Keratinocyte (primary cell): ENCODE data around the gene NTNG1. TPM values are rescaled to one million over a fixed set of nuclear protein-coding genes. Genes with fewer than 3 reads are reported as not detected.

Experiments
- DNase-seq: peaks from one replicate; pipeline ENCODE4 v3.0.0-alpha.2; 2011; ENCODE audit warnings: low read depth, missing footprints, low spot score
- FAIRE-seq: peaks from 2 replicates; lab custom pipeline; 2011; peaks lifted over from hg19 to GRCh38; lab: Jason Lieb, UNC
- H2AFZ ChIP-seq: 2 replicates; pipeline ENCODE4 v1.6.0; 2012; ENCODE audit warnings: low read length, control low read depth, inconsistent platforms; ENCODE audit not compliant: control insufficient read depth
- H3K27ac ChIP-seq: 2 replicates; pipeline ENCODE4 v1.5.1; 2011; ENCODE audit warnings: low read length; ENCODE audit not compliant: control insufficient read depth, insufficient read depth
- H3K27me3 ChIP-seq: 3 replicates; pipeline ENCODE4 v1.6.0; 2011; ENCODE audit warnings: low read length; ENCODE audit not compliant: control insufficient read depth, insufficient read depth; ENCODE audit errors: extremely low read depth
- H3K36me3 ChIP-seq, 2 experiments: 2 replicates in 1 of 2; 3 replicates in 1 of 2; pipeline ENCODE4 v1.5.1; 2011; ENCODE audit warnings: low read length in 2 of 2, mild to moderate bottlenecking in 1 of 2; ENCODE audit not compliant: control insufficient read depth in 2 of 2, insufficient read depth in 2 of 2; ENCODE audit errors: extremely low read depth in 1 of 2
- H3K4me1 ChIP-seq: 3 replicates; pipeline ENCODE4 v1.5.1; 2011; ENCODE audit warnings: low read length; ENCODE audit not compliant: control insufficient read depth, insufficient read depth; ENCODE audit errors: extremely low read depth
- H3K4me2 ChIP-seq: 3 replicates; pipeline ENCODE4 v1.6.0; 2011; ENCODE audit warnings: low read depth, low read length; ENCODE audit not compliant: control insufficient read depth, insufficient read depth; ENCODE audit errors: extremely low read depth
- H3K4me3 ChIP-seq, 3 experiments: fragments of 200-600 bp in 1 of 3; sonication (generic) in 1 of 3; 2 replicates in 2 of 3; 3 replicates in 1 of 3; pipeline ENCODE4 v1.5.1; 2011 to 2016; ENCODE audit warnings: low read length in 3 of 3, mild to moderate bottlenecking in 3 of 3, control low read depth in 2 of 3, inconsistent platforms in 1 of 3, low read depth in 1 of 3, mixed read lengths in 1 of 3, mixed run types in 1 of 3, moderate library complexity in 1 of 3; ENCODE audit not compliant: control insufficient read depth in 2 of 3, insufficient read depth in 2 of 3; ENCODE audit errors: extremely low read depth in 1 of 3
- H3K79me2 ChIP-seq: 2 replicates; pipeline ENCODE4 v1.6.0; 2012; ENCODE audit warnings: low read length; ENCODE audit not compliant: control insufficient read depth, insufficient read depth
- H3K9ac ChIP-seq: 3 replicates; pipeline ENCODE4 v1.6.0; 2011; ENCODE audit warnings: low read length; ENCODE audit not compliant: control insufficient read depth, insufficient read depth; ENCODE audit errors: extremely low read depth
- H3K9me1 ChIP-seq: 3 replicates; pipeline ENCODE4 v1.6.0; 2011; ENCODE audit warnings: low read length; ENCODE audit not compliant: control insufficient read depth, insufficient read depth; ENCODE audit errors: extremely low read depth
- H3K9me3 ChIP-seq: 2 replicates; pipeline ENCODE4 v1.5.1; 2012; ENCODE audit warnings: low read depth, low read length; ENCODE audit not compliant: control insufficient read depth
- H4K20me1 ChIP-seq: 3 replicates; pipeline ENCODE4 v1.6.0; 2011; ENCODE audit warnings: low read length; ENCODE audit not compliant: control insufficient read depth, insufficient read depth; ENCODE audit errors: extremely low read depth
- CTCF ChIP-seq, 3 experiments: IDR thresholded peaks in 1 of 3; conservative IDR thresholded peaks in 1 of 3; optimal IDR thresholded peaks in 1 of 3; 2 replicates in 2 of 3; 3 replicates in 1 of 3; pipeline versions ENCODE3 to v1.5.1; 2011; ENCODE audit warnings: low read length in 3 of 3, mild to moderate bottlenecking in 3 of 3, moderate library complexity in 2 of 3, control low read depth in 1 of 3, inconsistent platforms in 1 of 3; ENCODE audit not compliant: insufficient read depth in 2 of 3; ENCODE audit errors: extremely low read depth in 1 of 3
- EZH2 ChIP-seq: IDR thresholded peaks from one replicate; pipeline ENCODE4 v1.6.1; 2012; ENCODE audit warnings: inconsistent platforms, mild to moderate bottlenecking, low read length, moderate library complexity
- dilution Hi-C: fragments of 300-500 bp; cut with MboI; formaldehyde crosslinking; loops from one replicate; pipeline ENCODE4 v1.7.0; 2020; ENCODE audit warnings: low sequenced_read_pairs; ENCODE audit not compliant: extremely low pct_ligation_motif_present
- polyA plus RNA-seq, 5 experiments: library from polyadenylated mRNA; depleted of rRNA in 3 of 5; stranded (reverse) in 3 of 5; stranded (forward) in 1 of 5; unstranded in 1 of 5; fragments of >200 nt; gene quantifications; 1 replicate in 1 of 5; 2 replicates in 3 of 5; 3 replicates in 1 of 5; pipeline versions ENCODE4 v1.2.1 to v1.2.3, GENCODE V29; 2011 to 2012; ENCODE audit warnings: missing spikeins in 2 of 5, low read depth in 1 of 5, low replicate concordance in 1 of 5

The NTNG1 gene
- polyA plus RNA-seq, 1 donor (not counting 4 experiments of a cell fraction or from before 2014, with no cell fraction given): 8.1 TPM

GRCh38 chr1:107526524-107527198, 385.8 kb downstream of the NTNG1 start:
- Histone ChIP-seq H3K79me2 (no peaks in the 10 kb centered on the region), H3K9ac (no peak overlapping the region), H3K27ac (no peak overlapping the region), H2AFZ (no peak overlapping the region), H3K4me1 (peaks cover 24% of the 10 kb centered on the region), H3K9me1 (no peaks in the 10 kb centered on the region), H3K27me3 (no peaks in the 10 kb centered on the region), H3K36me3 (no peaks in the 10 kb centered on the region), H3K4me3 (no peak overlapping the region), H3K4me2 (no peak overlapping the region), H4K20me1 (no peaks in the 10 kb centered on the region), H3K9me3 (no peaks in the 10 kb centered on the region)
- dilution Hi-C loops: no loop called here
- no peak for DNase-seq
- no peak for TF ChIP-seq CTCF (optimal IDR thresholded peaks at IDR 0.05 in 1 of 3, IDR thresholded peaks at IDR 0.05 in 1 of 3, conservative IDR thresholded peaks at IDR 0.05 in 1 of 3; ENCODE audit: extremely low read depth in 1 of 3, insufficient read depth in 2 of 3, low read length in 3 of 3)
- no peak for TF ChIP-seq EZH2
- FAIRE-seq: no peak

DNA sequence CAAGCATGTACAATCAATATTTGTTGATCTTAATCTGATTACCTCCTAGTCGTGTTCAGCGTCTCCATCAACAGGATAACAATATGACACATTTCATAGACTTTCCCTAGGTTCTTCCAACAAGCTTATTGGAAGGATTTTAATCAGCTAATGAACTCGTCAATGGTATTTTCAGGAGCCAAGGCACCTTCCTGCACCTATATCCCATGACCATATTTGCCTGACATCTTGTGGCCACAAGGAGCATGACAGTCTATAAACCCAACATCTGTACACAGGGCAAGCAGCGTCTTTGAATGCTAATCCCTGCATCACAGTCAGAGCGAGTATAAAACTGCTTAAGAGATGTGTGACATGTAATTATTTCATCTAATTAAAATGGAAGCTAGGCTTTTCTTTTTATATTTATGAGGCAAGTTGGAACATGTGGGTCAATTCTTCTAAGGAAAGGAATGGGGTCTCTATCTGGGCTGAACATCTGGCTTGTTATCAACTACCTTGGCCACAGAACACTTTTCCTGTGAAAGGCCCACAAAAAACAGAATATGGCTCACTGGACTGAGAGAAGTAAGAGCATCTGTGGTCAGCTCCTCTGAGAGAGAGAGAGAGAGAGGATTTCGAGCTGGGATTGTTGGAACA, 388.8 kb downstream of the NTNG1 start:
- dilution Hi-C loops: no loop called here
- H3K27me3 ChIP-seq: no peaks in the 10 kb centered on the region
- FAIRE-seq: peak; percentile 97
- H3K36me3 ChIP-seq: no peaks in the 10 kb centered on the region
- no peak overlapping the region for H3K4me2 ChIP-seq
- H3K4me3 ChIP-seq: no peak overlapping the region
- H4K20me1 ChIP-seq: no peaks in the 10 kb centered on the region
- H3K9me1 ChIP-seq: no peaks in the 10 kb centered on the region
- H3K4me1 ChIP-seq: peaks cover 34% of the 10 kb centered on the region
- H3K9me3 ChIP-seq: no peaks in the 10 kb centered on the region
- no peaks in the 10 kb centered on the region for H3K79me2 ChIP-seq
- DNase-seq: no peak
- peak overlapping the region; percentile 32 for H2AFZ ChIP-seq
- TF ChIP-seq EZH2 (no peak), CTCF (optimal IDR thresholded peaks at IDR 0.05 in 1 of 3, IDR thresholded peaks at IDR 0.05 in 1 of 3, conservative IDR thresholded peaks at IDR 0.05 in 1 of 3; ENCODE audit: extremely low read depth in 1 of 3, insufficient read depth in 2 of 3, low read length in 3 of 3) (peak; percentile 66 to 96 (median 88))
- peak overlapping the region; percentile 96 for H3K27ac ChIP-seq
- peak overlapping the region; percentile 70 for H3K9ac ChIP-seq
